Hepatocyte (in vitro differentiated cells): ENCODE measurements around the gene ZNF222. TPM values are rescaled to one million over a fixed set of nuclear protein-coding genes. Genes with fewer than 3 reads are reported as not detected.

Source experiments
- DNase-seq: peaks from one replicate; pipeline ENCODE4 v3.0.0-alpha.2; 2016; ENCODE audit warnings: low spot score
- H2AFZ ChIP-seq: fragments of 200-600 bp; sonication (generic); 2 replicates; pipeline ENCODE4 v1.6.0; 2016; ENCODE audit warnings: antibody characterized with exemption, mild to moderate bottlenecking
- H3K27ac ChIP-seq: fragments of 200-600 bp; sonication (generic); 2 replicates; pipeline ENCODE4 v1.5.1; 2016; ENCODE audit warnings: mild to moderate bottlenecking
- H3K27me3 ChIP-seq: fragments of 200-600 bp; sonication (generic); 2 replicates; pipeline ENCODE4 v1.6.1; 2016
- H3K36me3 ChIP-seq: fragments of 200-600 bp; sonication (generic); replicated peaks from 2 replicates; pipeline ENCODE4 v1.5.1; 2016; ENCODE audit warnings: low read depth; ENCODE audit not compliant: insufficient read depth
- H3K4me1 ChIP-seq: fragments of 200-600 bp; sonication (generic); 2 replicates; pipeline ENCODE4 v1.5.1; 2016; ENCODE audit warnings: mild to moderate bottlenecking, moderate library complexity; ENCODE audit not compliant: insufficient read depth
- H3K4me2 ChIP-seq: fragments of 200-600 bp; sonication (generic); 2 replicates; pipeline ENCODE4 v1.6.0; 2016
- H3K4me3 ChIP-seq: fragments of 200-600 bp; sonication (generic); 2 replicates; pipeline ENCODE4 v1.5.1; 2016; ENCODE audit warnings: mild to moderate bottlenecking
- H3K79me2 ChIP-seq: fragments of 200-600 bp; sonication (generic); 2 replicates; pipeline ENCODE4 v1.6.0; 2017; ENCODE audit warnings: mild to moderate bottlenecking
- H3K9me2 ChIP-seq: fragments of 200-600 bp; sonication (generic); replicated peaks from 2 replicates; pipeline ENCODE4 v1.6.0; 2017; ENCODE audit warnings: mild to moderate bottlenecking; ENCODE audit not compliant: insufficient read depth
- H3K9me3 ChIP-seq: fragments of 200-600 bp; sonication (generic); 2 replicates; pipeline ENCODE4 v1.5.1; 2016; ENCODE audit warnings: low read depth, mild to moderate bottlenecking
- H4K20me1 ChIP-seq: fragments of 200-600 bp; sonication (generic); 2 replicates; pipeline ENCODE4 v1.6.0; 2016; ENCODE audit warnings: mild to moderate bottlenecking; ENCODE audit not compliant: insufficient read depth, poor library complexity, severe bottlenecking
- EZH2 ChIP-seq: fragments of 200-600 bp; sonication (generic); IDR thresholded peaks from 2 replicates; pipeline ENCODE4 v1.6.1; 2016; ENCODE audit warnings: antibody characterized with exemption, mild to moderate bottlenecking, borderline replicate concordance
- EZH2phosphoT487 ChIP-seq: fragments of 200-600 bp; sonication (generic); IDR thresholded peaks from one replicate; pipeline ENCODE4 v1.6.1; 2018; ENCODE audit warnings: antibody characterized with exemption, mild to moderate bottlenecking, low read depth, moderate library complexity; ENCODE audit not compliant: unreplicated experiment, severe bottlenecking
- WGBS: methylation state at CpG from one replicate; pipeline ENCODE4 v1.1.6; 2016; ENCODE audit warnings: low lambda C conversion rate; ENCODE audit errors: missing lambda C conversion rate; 5-methylcytosine and 5-hydroxymethylcytosine counted together
- polyA plus RNA-seq: library from polyadenylated mRNA; unstranded; fragments of >200 nt; fragmentation: Nextera tagmentation; extraction: Ambion mirVana; gene quantifications from 2 replicates; pipeline ENCODE4 v1.2.1, GENCODE V29; 2016
- total RNA-seq: library from RNA; depleted of rRNA; stranded (reverse); fragments of >200 nt; gene quantifications from 2 replicates; pipeline ENCODE4 v1.2.3, GENCODE V29; 2014
- TF ChIP-seq, protein P1 (sequence below): fragments of 200-600 bp; sonication (generic); IDR thresholded peaks from 2 replicates; pipeline ENCODE4 v1.5.1; 2016; ENCODE audit warnings: antibody characterized with exemption, mild to moderate bottlenecking; ENCODE audit not compliant: poor library complexity

The ZNF222 gene
- total and polyA plus RNA-seq, 2 experiments from 2014 or later: 1.8 to 6.3 TPM

DNA sequence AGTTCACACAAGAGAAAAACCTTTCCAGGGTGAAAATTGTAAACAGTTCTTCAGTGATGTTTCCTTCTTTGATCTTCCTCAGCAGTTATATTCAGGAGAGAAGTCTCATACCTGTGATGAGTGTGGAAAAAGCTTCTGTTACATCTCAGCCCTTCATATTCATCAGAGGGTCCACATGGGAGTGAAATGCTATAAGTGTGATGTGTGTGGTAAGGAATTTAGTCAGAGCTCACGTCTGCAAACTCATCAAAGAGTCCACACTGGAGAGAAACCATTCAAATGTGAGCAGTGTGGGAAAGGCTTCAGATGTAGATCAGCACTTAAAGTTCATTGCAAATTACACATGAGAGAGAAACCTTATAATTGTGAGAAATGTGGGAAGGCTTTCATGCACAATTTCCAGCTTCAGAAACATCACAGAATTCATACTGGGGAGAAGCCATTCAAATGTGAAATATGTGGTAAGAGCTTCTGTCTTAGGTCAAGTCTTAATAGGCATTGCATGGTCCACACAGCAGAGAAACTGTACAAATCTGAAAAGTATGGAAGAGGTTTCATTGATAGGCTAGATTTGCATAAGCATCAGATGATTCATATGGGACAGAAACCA is 6.9 kb downstream of the ZNF222 start:
- no peak overlapping the region for H3K27ac ChIP-seq
- TF ChIP-seq EZH2: no peak
- TF ChIP-seq EZH2phosphoT487: no peak
- TF ChIP-seq, protein P1, sequence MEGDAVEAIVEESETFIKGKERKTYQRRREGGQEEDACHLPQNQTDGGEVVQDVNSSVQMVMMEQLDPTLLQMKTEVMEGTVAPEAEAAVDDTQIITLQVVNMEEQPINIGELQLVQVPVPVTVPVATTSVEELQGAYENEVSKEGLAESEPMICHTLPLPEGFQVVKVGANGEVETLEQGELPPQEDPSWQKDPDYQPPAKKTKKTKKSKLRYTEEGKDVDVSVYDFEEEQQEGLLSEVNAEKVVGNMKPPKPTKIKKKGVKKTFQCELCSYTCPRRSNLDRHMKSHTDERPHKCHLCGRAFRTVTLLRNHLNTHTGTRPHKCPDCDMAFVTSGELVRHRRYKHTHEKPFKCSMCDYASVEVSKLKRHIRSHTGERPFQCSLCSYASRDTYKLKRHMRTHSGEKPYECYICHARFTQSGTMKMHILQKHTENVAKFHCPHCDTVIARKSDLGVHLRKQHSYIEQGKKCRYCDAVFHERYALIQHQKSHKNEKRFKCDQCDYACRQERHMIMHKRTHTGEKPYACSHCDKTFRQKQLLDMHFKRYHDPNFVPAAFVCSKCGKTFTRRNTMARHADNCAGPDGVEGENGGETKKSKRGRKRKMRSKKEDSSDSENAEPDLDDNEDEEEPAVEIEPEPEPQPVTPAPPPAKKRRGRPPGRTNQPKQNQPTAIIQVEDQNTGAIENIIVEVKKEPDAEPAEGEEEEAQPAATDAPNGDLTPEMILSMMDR: no peak
- H3K4me2 ChIP-seq: no peak overlapping the region
- no peak overlapping the region for H3K4me3 ChIP-seq
- 95% methylated on average over 1 of the region's 1 CpG for WGBS
- H3K79me2 ChIP-seq: no peaks in the 10 kb centered on the region
- H2AFZ ChIP-seq: no peak overlapping the region
- H3K27me3 ChIP-seq: no peaks in the 10 kb centered on the region
- H4K20me1 ChIP-seq: no peaks in the 10 kb centered on the region
- H3K9me3 ChIP-seq: peaks cover 30% of the 10 kb centered on the region
- H3K36me3 ChIP-seq: peaks cover 21% of the 10 kb centered on the region
- no peaks in the 10 kb centered on the region for H3K9me2 ChIP-seq
- H3K4me1 ChIP-seq: no peaks in the 10 kb centered on the region
- DNase-seq: no peak

- H3K4me1 ChIP-seq: no peaks in the 10 kb centered on the region
- TF ChIP-seq, protein P1: no peak
- TF ChIP-seq EZH2 (no peak), EZH2phosphoT487 (no peak)
- no peaks in the 10 kb centered on the region for H3K27me3 ChIP-seq
- no peak for DNase-seq
- H2AFZ ChIP-seq: no peak overlapping the region
- H3K79me2 ChIP-seq: no peaks in the 10 kb centered on the region
- no peaks in the 10 kb centered on the region for H3K36me3 ChIP-seq
- no peak overlapping the region for H3K4me2 ChIP-seq
- no peak overlapping the region for H3K4me3 ChIP-seq
- H3K27ac ChIP-seq: no peak overlapping the region
- no peaks in the 10 kb centered on the region for H3K9me2 ChIP-seq
- no peaks in the 10 kb centered on the region for H3K9me3 ChIP-seq
- 81% methylated on average over 2 of the region's 2 CpGs for WGBS
- no peaks in the 10 kb centered on the region for H4K20me1 ChIP-seq
Measured at GRCh38 chr19:44042147-44042546, 17.0 kb downstream of the ZNF222 start.

GRCh38 chr19:44050740-44051649 is 25.8 kb downstream of the ZNF222 start:
- no peaks in the 10 kb centered on the region for H3K9me3 ChIP-seq
- no peak for DNase-seq
- no peaks in the 10 kb centered on the region for H3K27me3 ChIP-seq
- H3K4me1 ChIP-seq: no peaks in the 10 kb centered on the region
- peak overlapping the region; percentile 91 for H2AFZ ChIP-seq
- H3K4me3 ChIP-seq: peak overlapping the region; percentile 17
- 80% methylated on average over 21 of the region's 21 CpGs for WGBS
- peaks cover 23% of the 10 kb centered on the region for H3K79me2 ChIP-seq
- TF ChIP-seq, protein P1: no peak
- TF ChIP-seq EZH2 (no peak), EZH2phosphoT487 (no peak)
- H3K9me2 ChIP-seq: no peaks in the 10 kb centered on the region
- peak overlapping the region; percentile 74 for H3K4me2 ChIP-seq
- H4K20me1 ChIP-seq: no peaks in the 10 kb centered on the region
- peak overlapping the region; percentile 31 for H3K27ac ChIP-seq
- no peaks in the 10 kb centered on the region for H3K36me3 ChIP-seq
